C4-2B (cell line): Measurements from ENCODE around the gene YTHDC2.

Experiments
- CTCF ChIP-seq: fragments of 450-650 bp; conservative IDR thresholded peaks from 2 replicates; pipeline ENCODE4 v1.5.1; 2017; ENCODE audit warnings: mild to moderate bottlenecking
- ZFX ChIP-seq: fragments of 450-650 bp; IDR thresholded peaks from 2 replicates; pipeline ENCODE4 v1.6.1; 2017

- no peak for TF ChIP-seq CTCF
- no peak for TF ChIP-seq ZFX
These were observed 33.2 kb downstream of the YTHDC2 start for GRCh38 chr5:113546703-113547183.
